Glutamatergic neuron (in vitro differentiated cells): ENCODE results near the gene SPPL3. TPM values are rescaled to one million over a fixed set of nuclear protein-coding genes. Genes with fewer than 3 reads are reported as not detected.

ENCODE experiments used
- DNase-seq: peaks from one replicate; pipeline ENCODE4 v3.0.0; 2022
- H3K27ac Mint-ChIP-seq: one replicate; pipeline ENCODE4 v1.8.0; 2020; ENCODE audit warnings: mild to moderate bottlenecking, mixed read lengths, inconsistent platforms; ENCODE audit not compliant: unreplicated experiment
- H3K27me3 Mint-ChIP-seq: one replicate; pipeline ENCODE4 v1.8.0; 2020; ENCODE audit warnings: mild to moderate bottlenecking, moderate library complexity, mixed read lengths, inconsistent platforms; ENCODE audit not compliant: unreplicated experiment
- H3K36me3 Mint-ChIP-seq: one replicate; pipeline ENCODE4 v1.8.0; 2020; ENCODE audit warnings: mild to moderate bottlenecking, mixed read lengths, inconsistent platforms; ENCODE audit not compliant: unreplicated experiment
- H3K4me1 Mint-ChIP-seq: one replicate; pipeline ENCODE4 v1.8.0; 2020; ENCODE audit warnings: mild to moderate bottlenecking, low read depth, mixed read lengths, inconsistent platforms; ENCODE audit not compliant: unreplicated experiment
- H3K4me3 Mint-ChIP-seq: one replicate; pipeline ENCODE4 v1.8.0; 2020; ENCODE audit warnings: mild to moderate bottlenecking, mixed read lengths, inconsistent platforms; ENCODE audit not compliant: unreplicated experiment
- H3K9me3 Mint-ChIP-seq: one replicate; pipeline ENCODE4 v1.8.0; 2020; ENCODE audit warnings: mild to moderate bottlenecking, moderate library complexity, mixed read lengths, inconsistent platforms; ENCODE audit not compliant: unreplicated experiment
- total RNA-seq: library from RNA; stranded (reverse); fragmentation: NEBNext Ultra II Directional; extraction: Animal tissue kit (Norgen Biotek cat#: 25700); gene quantifications from one replicate; pipeline ENCODE4 v1.2.1, GENCODE V29; 2021; ENCODE audit not compliant: unreplicated experiment
- TF ChIP-seq, protein P1 (sequence below): fragments of 200-600 bp; sonication (generic); IDR thresholded peaks from one replicate; pipeline ENCODE4 v1.5.0; 2021; ENCODE audit not compliant: partially characterized antibody, unreplicated experiment

Gene SPPL3
- total RNA-seq, 1 donor from 2014 or later: 53.4 TPM

- Mint-ChIP-seq H3K36me3 (peaks cover 14% of the 10 kb centered on the region), H3K9me3 (no peaks in the 10 kb centered on the region), H3K27me3 (no peaks in the 10 kb centered on the region), H3K27ac (no peak overlapping the region), H3K4me1 (no peaks in the 10 kb centered on the region), H3K4me3 (no peak overlapping the region)
- TF ChIP-seq, protein P1, sequence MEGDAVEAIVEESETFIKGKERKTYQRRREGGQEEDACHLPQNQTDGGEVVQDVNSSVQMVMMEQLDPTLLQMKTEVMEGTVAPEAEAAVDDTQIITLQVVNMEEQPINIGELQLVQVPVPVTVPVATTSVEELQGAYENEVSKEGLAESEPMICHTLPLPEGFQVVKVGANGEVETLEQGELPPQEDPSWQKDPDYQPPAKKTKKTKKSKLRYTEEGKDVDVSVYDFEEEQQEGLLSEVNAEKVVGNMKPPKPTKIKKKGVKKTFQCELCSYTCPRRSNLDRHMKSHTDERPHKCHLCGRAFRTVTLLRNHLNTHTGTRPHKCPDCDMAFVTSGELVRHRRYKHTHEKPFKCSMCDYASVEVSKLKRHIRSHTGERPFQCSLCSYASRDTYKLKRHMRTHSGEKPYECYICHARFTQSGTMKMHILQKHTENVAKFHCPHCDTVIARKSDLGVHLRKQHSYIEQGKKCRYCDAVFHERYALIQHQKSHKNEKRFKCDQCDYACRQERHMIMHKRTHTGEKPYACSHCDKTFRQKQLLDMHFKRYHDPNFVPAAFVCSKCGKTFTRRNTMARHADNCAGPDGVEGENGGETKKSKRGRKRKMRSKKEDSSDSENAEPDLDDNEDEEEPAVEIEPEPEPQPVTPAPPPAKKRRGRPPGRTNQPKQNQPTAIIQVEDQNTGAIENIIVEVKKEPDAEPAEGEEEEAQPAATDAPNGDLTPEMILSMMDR: no peak
- DNase-seq: no peak
Observed at GRCh38 chr12:120767071-120768024, 136.8 kb downstream of the SPPL3 start.

GRCh38 chr12:120766566-120766965 is 137.6 kb downstream of the SPPL3 start:
- TF ChIP-seq, protein P1: no peak
- no peak for DNase-seq
- Mint-ChIP-seq H3K27me3 (no peaks in the 10 kb centered on the region), H3K27ac (no peak overlapping the region), H3K4me1 (no peaks in the 10 kb centered on the region), H3K4me3 (no peak overlapping the region), H3K9me3 (no peaks in the 10 kb centered on the region), H3K36me3 (peaks cover 14% of the 10 kb centered on the region)

DNA sequence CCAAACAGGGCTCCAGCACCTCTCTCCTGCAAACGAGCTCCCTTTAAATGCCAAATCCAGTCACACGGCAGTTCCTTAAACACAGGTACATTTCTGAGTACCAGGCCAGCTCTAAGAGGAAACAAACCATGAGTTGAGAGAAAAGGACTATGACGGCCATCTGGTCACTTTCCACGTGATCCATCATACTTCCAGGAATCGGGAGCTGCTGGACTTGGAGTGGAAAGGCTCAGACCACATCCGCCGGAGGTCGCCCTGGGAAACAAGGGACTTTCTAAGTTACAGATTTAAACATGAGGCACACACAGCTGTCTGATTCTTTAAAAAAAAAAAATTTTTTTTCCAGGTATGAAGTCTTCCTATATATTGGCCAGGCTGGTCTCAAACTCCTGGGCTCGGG is 139.3 kb downstream of the SPPL3 start:
- no peak overlapping the region for H3K27ac Mint-ChIP-seq

DNA sequence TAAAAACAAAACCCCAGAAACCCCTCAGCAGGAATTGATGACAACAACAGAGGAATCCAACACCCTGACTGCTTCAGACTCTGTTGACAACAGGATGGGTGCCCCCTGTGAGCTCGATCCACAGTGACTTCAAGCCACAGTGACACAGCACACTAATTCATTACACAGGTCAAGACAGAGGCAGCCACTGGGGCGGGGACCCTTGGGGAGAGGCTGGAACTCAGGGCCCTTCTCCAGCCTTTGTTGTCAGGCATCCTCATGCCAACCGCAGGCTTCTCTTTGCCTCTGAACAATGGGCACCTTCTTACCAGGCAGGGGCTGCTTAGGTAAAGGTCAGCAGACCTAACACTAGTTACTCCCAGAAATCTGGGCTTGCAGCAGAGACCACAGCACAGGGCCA is 140.9 kb downstream of the SPPL3 start:
- TF ChIP-seq, protein P1: no peak
- no peaks in the 10 kb centered on the region for H3K9me3 Mint-ChIP-seq
- DNase-seq: no peak
- no peaks in the 10 kb centered on the region for H3K27me3 Mint-ChIP-seq
- H3K36me3 Mint-ChIP-seq: peaks cover 4% of the 10 kb centered on the region
- H3K4me1 Mint-ChIP-seq: peaks cover 13% of the 10 kb centered on the region
- no peak overlapping the region for H3K4me3 Mint-ChIP-seq
- H3K27ac Mint-ChIP-seq: no peak overlapping the region

More for the DNA sequence above, 139.3 kb downstream of the SPPL3 start:
- Mint-ChIP-seq H3K9me3 (no peaks in the 10 kb centered on the region), H3K4me1 (peaks cover 6% of the 10 kb centered on the region), H3K36me3 (peaks cover 10% of the 10 kb centered on the region), H3K4me3 (no peak overlapping the region), H3K27me3 (no peaks in the 10 kb centered on the region)
- DNase-seq: no peak
- TF ChIP-seq, protein P1: no peak

DNA sequence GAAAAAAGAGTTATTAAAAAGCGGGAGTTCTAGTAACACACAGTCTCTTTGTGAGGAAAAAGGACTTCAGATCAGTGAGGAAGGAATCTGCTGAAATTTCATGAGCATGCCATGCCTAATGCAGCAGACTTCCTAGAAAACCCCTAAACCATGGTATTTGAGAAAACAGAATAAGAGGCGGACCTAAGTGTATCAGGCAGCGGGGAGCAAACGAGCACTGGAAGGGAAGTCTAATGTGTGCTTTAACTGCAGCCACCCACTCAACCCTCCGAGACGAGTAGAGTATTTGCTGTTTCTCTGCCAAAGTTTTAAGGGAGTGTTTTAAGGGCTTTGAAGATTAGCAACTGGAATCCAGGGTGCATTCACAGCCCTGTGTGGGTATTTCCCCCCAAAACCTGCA is 142.1 kb downstream of the SPPL3 start:
- no peak for DNase-seq
- Mint-ChIP-seq H3K9me3 (peaks cover 2% of the 10 kb centered on the region), H3K4me3 (no peak overlapping the region), H3K36me3 (no peaks in the 10 kb centered on the region), H3K27ac (no peak overlapping the region), H3K4me1 (peaks cover 13% of the 10 kb centered on the region), H3K27me3 (no peaks in the 10 kb centered on the region)
- TF ChIP-seq, protein P1: no peak
